Measurements from ENCODE around the gene SMIM35. TPM values are rescaled to one million over a fixed set of nuclear protein-coding genes. Genes with fewer than 3 reads are reported as not detected.

SMIM35 gene
- total and polyA plus RNA-seq, 2 donors (not counting 3 experiments of a cell fraction or from before 2014, with no cell fraction given), result not detected

GRCh38 chr11:118018401-118018800 is 68.4 kb downstream of the SMIM35 start:
- H2AFZ ChIP-seq (ENCODE audit: low read depth, low read length), result no peak overlapping the region
- no peak overlapping the region for H3K4me3 ChIP-seq (replicated peaks in 1 of 3; ENCODE audit: insufficient read depth in 1 of 3, low read depth in 1 of 3, low read length in 3 of 3)
- H4K20me1 ChIP-seq (replicated peaks; ENCODE audit: control insufficient read depth, extremely low read depth, insufficient read depth, low read length), result no peaks in the 10 kb centered on the region
- H3K79me2 ChIP-seq (ENCODE audit: control insufficient read depth, insufficient read depth, low read length), result no peaks in the 10 kb centered on the region
- H3K27me3 ChIP-seq (ENCODE audit: control insufficient read depth in 2 of 2, insufficient read depth in 2 of 2, low read length in 2 of 2), result peaks cover 0 to 2% of the 10 kb centered on the region in 2 experiments
- CTCF ChIA-PET, result interaction anchor here (1.5 kb wide), 1 partner anchor 72 kb away, joined by 3 read pairs; no protein-coding TSS in a partner anchor
- POLR2A ChIA-PET, result no interaction called here
- H3K27ac ChIP-seq (ENCODE audit: insufficient read depth, low read depth, low read length), result no peak overlapping the region
- FAIRE-seq (no peak), DNase-seq (ENCODE audit: low read depth, low spot score) (no peak)
- no TSS peak for BruUV-seq (replicated peaks)
- H3K36me3 ChIP-seq (ENCODE audit: control insufficient read depth in 2 of 2, extremely low read depth in 1 of 2, insufficient read depth in 2 of 2, low read length in 2 of 2), result no peaks in the 10 kb centered on the region
- no peaks in the 10 kb centered on the region for H3K9me1 ChIP-seq (replicated peaks; ENCODE audit: control insufficient read depth, extremely low read depth, insufficient read depth, low read length)
- no peak overlapping the region for H3K9ac ChIP-seq (replicated peaks; ENCODE audit: extremely low read depth, insufficient read depth, low read length)
- H3K9me3 ChIP-seq (replicated peaks; ENCODE audit: control insufficient read depth, insufficient read depth, low read length), result no peaks in the 10 kb centered on the region
- H3K4me2 ChIP-seq (ENCODE audit: insufficient read depth, low read length), result no peak overlapping the region
- intact Hi-C loops (cut with micrococcal nuclease), result no loop called here
- TF ChIP-seq FOS (IDR thresholded peaks at IDR 0.05; ENCODE audit: borderline replicate concordance, insufficient read depth, low read length), result no peak
- TF ChIP-seq POLR2A (IDR thresholded peaks at IDR 0.05; ENCODE audit: low read depth, low read length), result no peak
- no peak for TF ChIP-seq GATA2 (IDR thresholded peaks at IDR 0.05; ENCODE audit: insufficient read depth, insufficient read length, low read depth, low read length)
- no peak for TF ChIP-seq MAX (IDR thresholded peaks at IDR 0.05; ENCODE audit: insufficient read depth, insufficient read length)
- TF ChIP-seq JUN (IDR thresholded peaks at IDR 0.05; ENCODE audit: borderline replicate concordance, insufficient read depth, insufficient read length, low read depth), result no peak
- TF ChIP-seq CTCF (IDR thresholded peaks at IDR 0.05; ENCODE audit: extremely low read depth in 1 of 2, insufficient read depth in 1 of 2, low read depth in 1 of 2, low read length in 2 of 2), result no peak
- no peak for TF ChIP-seq EZH2 (IDR thresholded peaks at IDR 0.05; ENCODE audit: borderline replicate concordance, low read depth, low read length, severe bottlenecking)
- no peak for TF ChIP-seq MYC (IDR thresholded peaks at IDR 0.05; ENCODE audit: low read depth, low read length)
- no peak for TF ChIP-seq POLR2AphosphoS5 (IDR thresholded peaks at IDR 0.05; ENCODE audit: insufficient read depth, low read depth, low read length)
- no peaks in the 10 kb centered on the region for H3K4me1 ChIP-seq (ENCODE audit: control insufficient read depth, extremely low read depth, insufficient read depth, low read length)
- dilution Hi-C loops (cut with MboI; ENCODE audit: extremely low pct_ligation_motif_present, low sequenced_read_pairs), result no loop called here

All from endothelial cell of umbilical vein (primary cell).